Measurements from ENCODE around the gene CACNA1S.

DNA sequence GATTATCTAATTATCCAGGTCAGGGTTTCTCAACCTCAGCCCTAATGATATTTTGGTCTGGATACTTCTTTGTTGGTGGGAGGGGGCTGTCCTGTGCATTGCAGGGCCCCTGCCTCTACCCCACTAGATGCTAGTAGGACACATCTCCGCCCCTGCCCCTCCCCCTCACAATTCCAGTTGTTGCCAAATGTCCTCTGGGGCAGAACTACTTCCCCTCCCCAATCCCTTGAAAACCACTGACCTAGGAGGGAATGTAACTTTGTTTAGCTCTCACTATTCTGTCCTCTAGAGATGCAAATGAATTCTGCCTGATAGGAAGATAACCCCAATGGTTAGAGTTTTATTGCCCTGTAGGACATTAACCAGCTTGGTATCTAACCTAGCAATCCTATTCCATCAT, 8.1 kb downstream of the CACNA1S start:
- TF ChIP-seq, protein P1, sequence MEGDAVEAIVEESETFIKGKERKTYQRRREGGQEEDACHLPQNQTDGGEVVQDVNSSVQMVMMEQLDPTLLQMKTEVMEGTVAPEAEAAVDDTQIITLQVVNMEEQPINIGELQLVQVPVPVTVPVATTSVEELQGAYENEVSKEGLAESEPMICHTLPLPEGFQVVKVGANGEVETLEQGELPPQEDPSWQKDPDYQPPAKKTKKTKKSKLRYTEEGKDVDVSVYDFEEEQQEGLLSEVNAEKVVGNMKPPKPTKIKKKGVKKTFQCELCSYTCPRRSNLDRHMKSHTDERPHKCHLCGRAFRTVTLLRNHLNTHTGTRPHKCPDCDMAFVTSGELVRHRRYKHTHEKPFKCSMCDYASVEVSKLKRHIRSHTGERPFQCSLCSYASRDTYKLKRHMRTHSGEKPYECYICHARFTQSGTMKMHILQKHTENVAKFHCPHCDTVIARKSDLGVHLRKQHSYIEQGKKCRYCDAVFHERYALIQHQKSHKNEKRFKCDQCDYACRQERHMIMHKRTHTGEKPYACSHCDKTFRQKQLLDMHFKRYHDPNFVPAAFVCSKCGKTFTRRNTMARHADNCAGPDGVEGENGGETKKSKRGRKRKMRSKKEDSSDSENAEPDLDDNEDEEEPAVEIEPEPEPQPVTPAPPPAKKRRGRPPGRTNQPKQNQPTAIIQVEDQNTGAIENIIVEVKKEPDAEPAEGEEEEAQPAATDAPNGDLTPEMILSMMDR (IDR thresholded peaks at IDR 0.05; ENCODE audit: insufficient read depth, low read length, poor library complexity, severe bottlenecking) = no peak
- no peak for TF ChIP-seq EZH2phosphoT487 (conservative IDR thresholded peaks at IDR 0.05; ENCODE audit: low read length)
